Calu3 (cell line): ENCODE measurements around the gene CACNA1I. TPM values are rescaled to one million over a fixed set of nuclear protein-coding genes. Genes with fewer than 3 reads are reported as not detected.

Source experiments
- BruUV-seq: library from RNA; stranded (reverse); fragments of 400-500 nt; replicated peaks from 2 replicates; lab custom pipeline; 2021; lab: Mats Ljungman, UMichigan
- CTCF ChIA-PET: fragments of 300-600 bp; sonication (Branson Sonifier 250); formaldehyde crosslinking; loops from one replicate; lab custom pipeline; 2022; ENCODE audit warnings: antibody characterized with exemption; lab: Charles Lee
- DNase-seq: peaks from one replicate; pipeline ENCODE4 v3.0.0; 2022
- H3K27ac Mint-ChIP-seq: one replicate; pipeline ENCODE4 v1.8.0; 2022; ENCODE audit warnings: mixed read lengths; ENCODE audit not compliant: unreplicated experiment
- H3K27me3 Mint-ChIP-seq: one replicate; pipeline ENCODE4 v1.8.0; 2022; ENCODE audit warnings: mixed read lengths; ENCODE audit not compliant: unreplicated experiment
- H3K36me3 Mint-ChIP-seq: one replicate; pipeline ENCODE4 v1.8.0; 2022; ENCODE audit warnings: mild to moderate bottlenecking, moderate library complexity, mixed read lengths; ENCODE audit not compliant: insufficient read depth, unreplicated experiment
- H3K4me1 Mint-ChIP-seq: one replicate; pipeline ENCODE4 v1.8.0; 2022; ENCODE audit warnings: mild to moderate bottlenecking, low read depth, mixed read lengths; ENCODE audit not compliant: unreplicated experiment
- H3K4me3 Mint-ChIP-seq: one replicate; pipeline ENCODE4 v1.8.0; 2022; ENCODE audit warnings: mild to moderate bottlenecking, low read depth, moderate library complexity, mixed read lengths; ENCODE audit not compliant: unreplicated experiment
- H3K9me3 Mint-ChIP-seq: one replicate; pipeline ENCODE4 v1.8.0; 2022; ENCODE audit warnings: low read depth, mixed read lengths; ENCODE audit not compliant: unreplicated experiment
- intact Hi-C: fragments of 100-400 bp; cut with micrococcal nuclease; formaldehyde crosslinking; loops from one replicate; pipeline ENCODE4 v1.10.0; 2022; ENCODE audit not compliant: unreplicated experiment
- total RNA-seq: library from RNA; stranded (reverse); gene quantifications from 2 replicates; pipeline ENCODE4 v1.2.3, GENCODE V29; 2022
- TF ChIP-seq, protein P1 (sequence below): fragments of 200-600 bp; IDR thresholded peaks from one replicate; pipeline ENCODE4 v1.8.0; 2022; ENCODE audit warnings: antibody characterized with exemption; ENCODE audit not compliant: unreplicated experiment

Gene CACNA1I
- total RNA-seq, 1 experiment from 2014 or later: 0.05 TPM

DNA sequence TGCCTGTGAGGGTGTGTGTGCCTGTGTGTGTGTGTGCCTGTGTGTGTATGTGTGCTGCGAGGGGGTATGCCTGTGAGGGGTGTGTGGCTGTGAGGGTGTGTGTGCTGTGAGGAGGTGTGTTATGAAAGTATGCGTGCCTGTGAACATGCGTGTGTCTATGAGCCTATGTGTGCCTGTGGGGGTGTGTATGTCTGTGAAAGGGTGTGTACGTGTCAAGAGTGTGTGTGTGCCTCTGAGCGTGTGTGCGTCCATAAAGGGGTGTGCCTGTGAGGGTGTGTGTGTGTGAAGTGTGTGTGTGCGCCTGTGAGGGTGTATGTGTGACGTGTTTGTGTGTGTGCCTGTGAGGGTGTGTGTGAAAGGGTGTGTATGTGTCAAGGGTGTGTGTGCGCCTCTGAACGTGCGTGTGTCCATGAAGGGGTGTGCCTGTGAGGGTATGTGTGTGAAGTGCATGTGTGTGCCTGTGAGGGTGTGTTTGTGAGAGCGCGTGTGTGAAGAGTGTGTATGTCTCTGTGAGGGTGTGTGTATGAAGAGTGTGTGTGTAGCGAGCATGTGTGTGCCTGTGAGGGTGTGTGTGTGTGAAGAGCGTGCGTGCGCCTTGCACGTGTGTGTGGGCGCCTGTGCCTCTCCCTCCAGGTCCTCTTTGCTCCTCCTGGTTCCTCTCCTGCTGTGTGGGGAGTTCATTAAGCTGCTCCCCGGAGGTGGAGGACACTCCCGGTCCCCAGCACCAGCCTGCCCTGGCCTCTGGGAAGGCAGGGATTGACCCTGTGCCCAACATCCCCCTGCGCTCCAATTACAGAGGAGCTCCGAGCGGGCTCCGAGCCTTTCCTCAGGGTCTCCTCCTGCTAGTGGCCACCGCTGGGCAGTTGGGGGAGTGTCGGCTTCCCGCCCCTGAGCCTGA is 53.3 kb downstream of the CACNA1I start:
- CTCF ChIA-PET: interaction anchor here (0.6 to 0.8 kb wide), 2 partner anchors 51 to 413 kb away, joined by 3 to 4 read pairs; no protein-coding TSS in a partner anchor
- Mint-ChIP-seq H3K4me3 (no peak overlapping the region), H3K27me3 (peaks cover 52% of the 10 kb centered on the region), H3K27ac (no peak overlapping the region), H3K9me3 (no peaks in the 10 kb centered on the region), H3K36me3 (no peaks in the 10 kb centered on the region), H3K4me1 (no peaks in the 10 kb centered on the region)
- TF ChIP-seq, protein P1, sequence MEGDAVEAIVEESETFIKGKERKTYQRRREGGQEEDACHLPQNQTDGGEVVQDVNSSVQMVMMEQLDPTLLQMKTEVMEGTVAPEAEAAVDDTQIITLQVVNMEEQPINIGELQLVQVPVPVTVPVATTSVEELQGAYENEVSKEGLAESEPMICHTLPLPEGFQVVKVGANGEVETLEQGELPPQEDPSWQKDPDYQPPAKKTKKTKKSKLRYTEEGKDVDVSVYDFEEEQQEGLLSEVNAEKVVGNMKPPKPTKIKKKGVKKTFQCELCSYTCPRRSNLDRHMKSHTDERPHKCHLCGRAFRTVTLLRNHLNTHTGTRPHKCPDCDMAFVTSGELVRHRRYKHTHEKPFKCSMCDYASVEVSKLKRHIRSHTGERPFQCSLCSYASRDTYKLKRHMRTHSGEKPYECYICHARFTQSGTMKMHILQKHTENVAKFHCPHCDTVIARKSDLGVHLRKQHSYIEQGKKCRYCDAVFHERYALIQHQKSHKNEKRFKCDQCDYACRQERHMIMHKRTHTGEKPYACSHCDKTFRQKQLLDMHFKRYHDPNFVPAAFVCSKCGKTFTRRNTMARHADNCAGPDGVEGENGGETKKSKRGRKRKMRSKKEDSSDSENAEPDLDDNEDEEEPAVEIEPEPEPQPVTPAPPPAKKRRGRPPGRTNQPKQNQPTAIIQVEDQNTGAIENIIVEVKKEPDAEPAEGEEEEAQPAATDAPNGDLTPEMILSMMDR: no peak
- no peak for DNase-seq
- no TSS peak for BruUV-seq
- intact Hi-C loops: no loop called here

DNA sequence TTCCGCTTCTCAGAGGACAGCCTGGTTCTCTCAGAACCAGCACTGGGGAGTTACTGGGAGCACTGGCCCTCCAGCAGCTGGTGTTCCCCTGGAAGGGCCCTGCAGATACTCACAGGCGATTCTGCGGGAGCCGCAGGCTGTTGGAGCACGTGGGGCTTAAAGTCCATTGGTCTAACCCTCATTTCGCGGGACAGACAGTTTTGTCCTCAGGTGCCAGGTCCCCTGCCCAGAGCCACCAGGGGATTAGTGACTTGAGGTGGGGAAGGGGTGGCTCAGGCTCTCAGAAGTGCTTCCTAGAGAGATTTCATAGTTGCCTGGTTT is 53.9 kb downstream of the CACNA1I start:
- Mint-ChIP-seq H3K4me1 (no peaks in the 10 kb centered on the region), H3K36me3 (no peaks in the 10 kb centered on the region), H3K27me3 (peaks cover 52% of the 10 kb centered on the region), H3K9me3 (no peaks in the 10 kb centered on the region), H3K27ac (no peak overlapping the region), H3K4me3 (no peak overlapping the region)
- intact Hi-C loops: no loop called here
- CTCF ChIA-PET: interaction anchor here (0.6 to 0.8 kb wide), 2 partner anchors 50 to 412 kb away, joined by 3 to 4 read pairs; no protein-coding TSS in a partner anchor
- no peak for DNase-seq
- BruUV-seq: no TSS peak
- TF ChIP-seq, protein P1: no peak

DNA sequence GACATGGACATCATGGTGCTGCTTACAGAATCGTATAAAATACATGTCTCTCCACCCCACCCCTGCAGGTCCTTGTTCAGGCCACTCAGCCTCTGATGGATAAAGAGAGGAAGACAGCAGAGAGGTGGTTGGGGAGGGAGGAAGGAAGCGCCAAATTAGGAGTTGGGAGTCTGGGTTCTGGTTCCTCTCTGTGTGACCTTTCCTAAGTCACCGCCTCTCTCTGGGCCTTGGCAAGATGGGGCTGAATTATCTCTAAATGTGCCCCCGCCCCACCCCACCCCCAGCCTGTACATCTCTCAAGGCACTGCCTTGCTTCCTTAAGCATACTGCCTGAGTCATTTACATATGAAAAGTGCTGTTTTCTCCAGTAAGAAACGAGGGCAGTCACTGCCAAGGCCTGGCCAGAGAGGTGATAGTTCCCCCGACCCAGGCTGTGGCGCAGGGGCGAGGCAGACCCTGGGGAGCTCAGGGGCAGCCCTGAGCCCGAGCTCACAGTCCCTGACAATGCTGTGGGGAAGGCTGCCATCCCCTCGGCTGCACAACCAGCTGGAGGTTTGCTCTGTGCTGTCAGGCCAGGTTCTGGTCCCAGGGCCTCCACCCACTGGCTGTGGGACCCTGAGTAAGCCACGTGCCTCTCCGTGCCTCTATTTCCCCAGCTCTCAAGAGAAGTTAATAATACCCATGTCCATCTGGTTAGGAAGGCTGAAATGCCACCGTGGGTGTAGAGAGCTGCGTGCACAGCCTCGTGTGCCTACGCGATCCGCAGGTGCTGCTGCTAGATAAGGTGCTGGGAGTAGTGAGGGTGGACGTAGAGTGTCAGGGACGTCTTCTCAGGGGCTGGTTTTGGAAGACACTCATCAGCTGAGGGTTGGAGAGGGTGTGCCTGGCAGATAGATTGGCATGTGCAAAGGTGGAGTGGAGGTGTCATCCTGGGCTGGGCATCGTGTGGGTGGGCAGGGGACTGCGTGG is 55.3 kb downstream of the CACNA1I start:
- no peaks in the 10 kb centered on the region for H3K36me3 Mint-ChIP-seq
- no TSS peak for BruUV-seq
- no peak overlapping the region for H3K4me3 Mint-ChIP-seq
- DNase-seq: no peak
- H3K27ac Mint-ChIP-seq: no peak overlapping the region
- intact Hi-C loops: no loop called here
- no peaks in the 10 kb centered on the region for H3K4me1 Mint-ChIP-seq
- TF ChIP-seq, protein P1: no peak
- peaks cover 51% of the 10 kb centered on the region for H3K27me3 Mint-ChIP-seq
- no peaks in the 10 kb centered on the region for H3K9me3 Mint-ChIP-seq
- CTCF ChIA-PET: no interaction called here

DNA sequence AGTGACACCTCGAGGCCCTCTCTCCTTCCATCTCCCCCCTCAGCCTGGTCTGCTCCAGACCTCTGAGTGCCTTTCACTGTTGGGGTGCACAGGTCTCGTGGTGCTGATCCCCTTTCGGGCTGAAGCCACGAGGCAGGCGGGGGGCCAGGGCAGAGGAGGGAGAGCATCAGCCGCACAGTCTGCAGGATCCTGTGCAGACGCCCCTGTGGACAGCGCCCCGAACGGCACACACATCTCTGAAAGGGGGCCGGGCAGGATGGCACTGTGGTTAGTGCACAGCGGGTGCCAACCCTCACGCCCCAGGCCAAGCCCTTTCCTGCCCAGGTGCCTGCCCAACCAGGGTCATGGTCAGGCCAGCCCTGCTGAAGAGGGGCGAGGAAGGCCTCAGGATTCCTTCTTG is 56.7 kb downstream of the CACNA1I start:
- Mint-ChIP-seq H3K27ac (no peak overlapping the region), H3K27me3 (peaks cover 48% of the 10 kb centered on the region), H3K36me3 (no peaks in the 10 kb centered on the region), H3K4me1 (no peaks in the 10 kb centered on the region), H3K9me3 (no peaks in the 10 kb centered on the region), H3K4me3 (no peak overlapping the region)
- TF ChIP-seq, protein P1: no peak
- intact Hi-C loops: no loop called here
- DNase-seq: no peak
- CTCF ChIA-PET: no interaction called here
- no TSS peak for BruUV-seq
